PC-3 (cell line): ENCODE data around the gene IGSF3.

Experiments used
- CTCF ChIP-seq: fragments of 300-600 bp; sonication (generic); conservative IDR thresholded peaks from 2 replicates; pipeline ENCODE4 v1.5.1; 2017; ENCODE audit warnings: antibody characterized with exemption, low read depth, mild to moderate bottlenecking, low read length
- EZH2 ChIP-seq: fragments of 300-600 bp; sonication (generic); IDR thresholded peaks from one replicate; pipeline ENCODE4 v1.6.1; 2017; ENCODE audit warnings: antibody characterized with exemption, mild to moderate bottlenecking, low read length; ENCODE audit not compliant: unreplicated experiment

DNA sequence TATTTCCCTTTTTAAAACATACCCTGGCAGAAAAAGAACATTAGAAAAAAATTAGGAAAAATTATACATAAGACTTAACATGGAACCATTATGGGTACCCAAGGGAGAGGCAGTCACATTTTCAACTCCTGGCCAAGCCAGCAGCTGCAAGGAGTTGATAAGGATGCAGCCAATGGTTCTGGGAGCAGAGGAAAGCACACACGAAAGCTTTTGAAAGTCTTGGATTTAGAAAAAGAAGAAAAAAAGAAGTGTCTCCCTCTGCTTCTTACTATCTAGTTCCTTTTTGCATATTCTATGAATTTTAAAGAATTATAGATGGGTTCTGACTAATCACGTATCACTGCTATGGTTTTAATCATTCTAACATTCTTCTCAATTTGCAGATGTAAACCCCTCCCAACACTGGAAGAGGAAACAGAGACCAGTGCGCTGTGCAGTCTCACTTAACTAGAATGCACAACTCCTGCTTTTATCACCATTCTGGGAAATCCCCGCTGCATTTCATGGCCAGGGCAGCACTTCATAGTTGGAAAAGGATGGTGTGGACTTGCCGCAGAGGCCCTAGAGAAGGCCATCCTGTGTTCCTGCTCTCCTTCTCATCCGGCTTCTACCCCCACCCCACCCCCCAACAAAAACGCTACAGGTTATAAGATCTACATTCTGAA is 94.0 kb downstream of the IGSF3 start:
- TF ChIP-seq CTCF (no peak), EZH2 (no peak)
